Measurements from ENCODE around the gene DCP2.
A peak's percentile ranks its signal among the peaks of the same experiment; 100 is the strongest.

DCP2 gene

DNA sequence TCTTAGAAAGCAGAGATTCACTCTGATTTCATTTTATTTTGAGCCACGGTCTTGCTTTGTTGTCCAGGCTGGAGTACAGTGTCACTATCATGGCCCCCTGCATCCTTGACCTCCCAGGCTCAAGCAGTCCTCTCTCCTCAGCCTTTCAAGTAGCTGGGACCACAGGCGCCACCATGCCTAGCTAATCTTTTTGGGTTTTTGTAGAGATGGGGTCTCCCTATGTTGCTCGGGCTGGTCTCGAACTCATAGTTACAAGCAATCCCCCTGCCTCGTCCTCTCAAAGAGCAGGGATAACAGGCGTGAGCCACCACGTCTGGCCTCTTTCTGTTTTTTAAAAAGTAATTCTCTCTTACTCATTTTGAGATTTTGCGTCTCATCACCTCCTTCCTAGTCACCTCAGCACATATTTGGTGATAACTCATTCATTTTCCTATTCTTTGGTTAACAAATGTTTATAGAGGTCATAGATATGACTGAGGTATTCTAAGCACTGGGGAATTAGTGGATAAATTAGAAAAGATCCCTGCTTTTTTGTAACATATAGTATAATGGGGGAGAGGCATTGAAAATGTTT, 10.8 kb upstream of the DCP2 start:
- DNase-seq (ENCODE audit: low spot score) (no peak), FAIRE-seq (no peak)

DNA sequence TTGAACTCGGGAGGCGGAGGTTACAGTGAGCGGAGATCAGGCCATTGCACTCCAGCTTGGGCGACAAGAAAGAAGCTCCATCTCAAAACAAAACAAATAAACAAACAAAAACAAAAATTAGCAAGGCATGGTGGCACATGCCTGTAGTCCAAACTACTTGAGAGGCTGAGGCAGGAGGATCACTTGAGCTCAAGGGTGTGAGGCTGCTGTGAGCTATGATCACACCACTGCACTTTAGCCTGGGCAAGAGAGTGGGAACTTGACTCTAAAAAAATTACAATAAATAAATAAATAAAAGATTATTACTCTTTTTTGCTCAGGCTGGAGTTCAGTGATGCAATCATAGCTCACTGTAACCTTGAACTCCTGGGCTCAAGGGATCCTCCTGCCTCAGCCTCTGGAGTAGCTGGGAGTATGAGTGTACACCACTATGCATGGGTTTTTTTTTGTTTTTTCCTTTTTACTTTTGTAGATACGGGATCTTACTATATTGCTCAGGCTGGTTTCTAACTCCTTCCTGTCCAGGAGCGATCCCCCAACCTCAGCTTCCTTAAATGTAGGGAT, 9.0 kb upstream of the DCP2 start:
- FAIRE-seq (no peak), DNase-seq (ENCODE audit: low spot score) (no peak)

DNA sequence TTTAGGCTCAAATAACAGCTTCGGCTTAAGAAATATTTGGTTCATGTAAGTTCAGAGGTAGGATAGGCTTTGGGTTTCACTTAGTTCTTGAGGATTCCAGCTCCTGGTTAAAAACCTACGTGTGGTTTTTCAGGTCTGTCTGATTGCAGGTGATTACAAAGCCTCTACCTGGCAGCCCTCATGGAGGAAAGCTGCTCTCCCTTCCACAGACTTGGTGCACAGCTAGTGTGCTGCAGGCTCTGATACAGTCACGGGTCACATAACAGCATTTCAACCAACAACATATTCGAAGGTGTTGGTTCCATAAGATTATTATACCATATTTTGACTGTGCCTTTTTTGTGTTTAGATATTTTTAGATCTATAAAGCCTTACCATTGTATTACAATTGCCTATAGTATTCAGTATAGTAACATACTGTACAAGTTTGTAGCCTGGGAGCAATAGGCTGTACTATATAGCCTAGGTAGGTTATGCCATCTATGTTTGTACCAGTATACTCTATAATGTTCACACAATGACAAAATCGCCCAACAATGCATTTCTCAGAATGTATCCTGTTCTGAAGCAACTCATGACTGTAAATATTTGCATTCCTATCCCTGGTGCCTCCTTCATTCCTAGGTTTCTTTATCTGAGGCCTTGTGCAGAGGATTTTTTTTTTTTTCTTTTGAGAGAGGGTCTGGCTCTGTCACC, 8.0 kb upstream of the DCP2 start:
- FAIRE-seq: no peak
- no peak for DNase-seq (ENCODE audit: low spot score)

DNA sequence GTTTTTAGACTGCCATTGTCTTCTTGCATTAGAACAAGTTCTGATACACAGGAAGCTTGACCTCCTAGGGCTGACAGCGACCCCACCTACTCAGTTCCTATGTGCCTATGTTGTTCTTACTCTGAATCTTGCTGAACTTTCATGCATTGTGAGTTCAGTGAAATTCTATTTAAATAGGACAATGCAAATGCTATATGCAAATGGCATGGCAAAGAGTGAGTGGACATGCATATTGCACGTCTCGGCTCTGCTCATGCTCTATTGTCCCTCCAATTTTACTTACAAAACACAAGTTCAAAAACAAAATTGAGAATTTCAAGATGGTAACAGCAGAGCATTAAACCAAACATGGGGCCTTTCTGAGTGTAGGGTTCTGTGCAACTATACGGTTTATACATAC, 5.3 kb upstream of the DCP2 start:
- no peak for DNase-seq (ENCODE audit: low spot score)
- FAIRE-seq: no peak

DNA sequence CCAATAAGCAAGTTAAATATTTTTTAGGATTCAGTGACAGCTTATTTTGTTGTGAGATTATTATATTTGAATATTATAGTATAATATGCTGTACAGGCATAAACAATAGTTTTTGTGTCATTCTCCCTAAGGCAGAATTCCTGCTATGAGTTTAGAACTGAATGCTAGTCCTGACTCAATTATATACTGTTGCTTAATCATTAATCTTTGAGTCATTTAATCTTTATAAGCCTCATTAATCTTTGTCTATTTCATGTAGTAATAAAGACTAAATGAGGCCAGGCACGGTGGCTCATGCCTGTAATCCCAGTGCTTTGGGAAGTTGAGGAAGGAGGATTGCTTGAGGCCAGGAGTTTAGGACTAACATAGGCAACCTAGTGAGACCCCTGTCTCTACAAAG, 3.6 kb upstream of the DCP2 start:
- FAIRE-seq (peak; percentile 87), DNase-seq (ENCODE audit: low spot score) (peak; percentile 34)

DNA sequence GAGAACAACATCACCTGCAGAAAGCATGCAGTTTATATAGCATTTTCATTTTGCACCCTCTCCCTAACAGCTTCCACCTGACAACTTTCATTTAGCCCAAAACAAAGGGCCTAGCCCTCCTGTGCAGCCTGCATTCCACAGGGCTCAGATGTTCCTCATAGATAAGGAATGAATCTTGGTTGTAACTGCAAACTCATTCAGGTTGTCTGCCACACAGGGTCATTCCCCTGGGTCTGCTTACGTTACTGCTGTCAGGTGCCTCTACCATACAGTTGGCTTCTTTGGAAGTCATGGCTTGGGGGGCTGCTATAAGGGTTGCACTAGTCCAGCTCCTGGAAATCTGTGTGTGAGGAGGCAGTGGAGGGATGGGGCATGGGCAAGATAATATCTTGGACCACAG, 2.7 kb upstream of the DCP2 start:
- no peak for DNase-seq (ENCODE audit: low spot score)
- FAIRE-seq: no peak

DNA sequence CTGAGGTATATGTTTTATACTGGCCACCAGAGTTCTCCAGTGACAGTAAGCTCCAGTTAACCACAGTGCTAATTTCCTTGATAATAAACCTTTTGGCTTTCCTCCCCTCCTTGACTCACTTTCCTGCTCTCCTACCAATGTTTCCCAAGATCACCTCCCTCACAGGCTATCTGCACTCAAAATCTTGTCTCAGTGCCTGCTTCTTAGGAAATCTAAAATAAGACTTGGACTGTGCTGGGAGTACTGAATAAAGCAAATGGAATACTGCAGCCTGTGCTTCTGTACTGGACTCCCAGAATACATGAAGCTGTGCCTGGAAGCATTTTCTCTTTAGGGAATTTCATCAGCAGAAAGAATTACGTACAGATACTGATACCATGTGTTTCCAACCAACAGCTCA, 1.7 kb upstream of the DCP2 start:
- DNase-seq (ENCODE audit: low spot score): no peak
- no peak for FAIRE-seq

DNA sequence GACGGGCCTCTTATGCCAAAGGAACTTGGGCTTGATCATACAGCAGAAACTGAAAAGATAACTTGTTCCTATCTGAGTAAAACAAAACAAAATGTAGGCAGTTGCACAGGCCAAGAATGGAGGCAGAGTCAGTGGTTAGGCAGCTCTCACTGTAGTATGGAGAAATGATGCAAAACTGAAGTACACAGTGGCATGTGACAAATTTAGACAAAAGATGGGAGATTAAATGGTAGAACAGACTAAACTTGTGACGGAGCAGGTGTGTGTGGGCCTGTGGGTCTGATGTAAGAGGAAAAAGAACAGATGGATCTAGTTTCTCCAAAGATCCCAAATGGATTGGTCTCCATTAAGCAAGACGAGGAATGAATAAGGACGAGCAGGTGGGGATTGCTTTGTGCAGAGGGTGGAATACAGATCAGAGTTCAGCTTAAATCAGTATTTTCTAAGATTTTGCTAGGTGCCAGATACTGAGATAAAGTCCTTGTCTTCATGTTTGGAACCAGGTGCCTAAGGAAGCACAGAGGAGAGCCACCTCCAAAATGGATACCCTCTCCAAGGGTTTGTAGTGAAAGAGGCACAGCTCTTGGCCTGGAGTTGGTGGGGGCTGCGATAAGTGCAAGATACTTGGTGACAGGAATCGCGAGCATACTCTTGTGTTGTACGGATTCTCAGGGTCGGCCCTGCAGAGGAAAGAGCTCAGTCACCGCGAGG, 722 bp upstream of the DCP2 start:
- DNase-seq (ENCODE audit: low spot score) (no peak), FAIRE-seq (no peak)

DNA sequence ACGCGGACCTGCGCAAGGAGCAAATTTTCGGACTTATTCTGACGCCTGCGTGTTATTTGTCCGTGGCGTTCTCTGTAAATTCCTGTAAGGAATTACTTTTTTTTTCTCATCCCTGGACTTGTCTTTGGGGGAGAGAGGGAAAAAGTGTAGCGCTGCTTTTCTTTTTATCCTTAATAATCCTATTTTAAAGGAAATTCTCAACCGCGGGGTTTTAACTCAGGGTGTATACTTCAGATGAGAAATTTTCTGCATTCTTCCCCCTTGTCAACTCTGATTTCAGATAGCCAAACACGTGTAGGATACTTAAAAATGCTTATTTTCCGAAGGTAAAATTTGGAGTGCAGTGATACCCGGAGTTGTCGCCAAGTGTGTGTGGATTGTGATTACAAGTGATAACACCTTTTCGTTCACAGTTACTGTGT, 853 bp downstream of the DCP2 start:
- DNase-seq (ENCODE audit: low spot score): no peak
- no peak for FAIRE-seq

DNA sequence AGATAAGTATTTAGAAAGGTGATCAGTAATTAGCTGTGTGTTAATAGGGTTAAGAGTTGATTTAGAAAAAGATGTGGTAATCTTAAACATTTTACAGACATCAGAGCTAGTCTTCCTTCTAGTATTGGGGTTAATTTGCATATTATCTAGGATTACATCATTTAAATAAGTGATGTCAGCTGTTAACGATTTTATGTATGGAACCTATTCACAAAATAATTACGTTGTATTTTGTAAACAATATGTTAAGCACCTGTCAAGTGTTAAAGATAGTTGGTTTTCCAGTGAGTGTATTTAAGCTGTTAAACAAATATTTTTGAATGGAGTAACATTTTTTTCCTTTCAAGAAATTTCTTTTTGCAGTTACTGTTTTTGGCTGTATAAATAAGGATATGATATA, 2.2 kb downstream of the DCP2 start:
- no peak for FAIRE-seq

DNA sequence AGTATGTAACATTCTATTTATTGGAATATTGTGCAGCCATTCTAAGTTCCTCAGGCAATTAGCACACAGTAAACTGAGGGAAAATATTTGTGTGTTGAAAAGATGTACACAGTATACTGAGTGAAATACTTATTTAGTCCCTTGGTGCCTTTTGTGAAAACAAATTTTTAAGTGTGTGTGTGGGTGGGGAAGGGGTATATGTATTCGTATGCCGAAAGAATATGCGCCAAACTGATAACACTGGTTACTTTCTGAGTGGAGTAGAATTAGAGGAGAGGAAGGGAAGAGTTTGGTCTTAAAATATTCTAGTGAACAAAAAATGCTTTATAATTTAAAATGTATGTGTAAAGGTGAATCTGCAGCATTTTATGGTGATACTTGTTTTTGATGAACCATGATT, 3.1 kb downstream of the DCP2 start:
- FAIRE-seq (no peak), DNase-seq (ENCODE audit: low spot score) (no peak)

More for the DNA sequence above, 2.2 kb downstream of the DCP2 start:
- DNase-seq (ENCODE audit: low spot score): no peak

DNA sequence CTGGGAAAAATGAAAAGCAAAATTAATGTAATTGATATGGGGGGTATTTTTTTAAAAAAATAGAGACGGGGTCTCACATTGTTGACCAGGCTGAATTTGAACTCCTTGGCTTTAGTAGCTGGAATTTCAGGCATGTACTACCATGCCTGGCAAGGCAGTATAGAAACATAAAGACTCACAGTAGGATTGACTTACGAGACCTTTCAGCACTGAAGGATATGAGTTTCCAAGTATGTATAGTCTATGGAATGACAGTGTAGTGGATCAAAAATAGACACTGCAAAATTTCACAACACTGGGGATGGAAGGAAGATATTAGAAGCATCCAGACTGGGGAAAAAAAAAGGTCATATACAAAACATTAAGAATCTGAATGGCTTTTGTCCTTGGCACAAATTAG, 6.8 kb downstream of the DCP2 start:
- no peak for FAIRE-seq
- DNase-seq (ENCODE audit: low spot score): no peak

DNA sequence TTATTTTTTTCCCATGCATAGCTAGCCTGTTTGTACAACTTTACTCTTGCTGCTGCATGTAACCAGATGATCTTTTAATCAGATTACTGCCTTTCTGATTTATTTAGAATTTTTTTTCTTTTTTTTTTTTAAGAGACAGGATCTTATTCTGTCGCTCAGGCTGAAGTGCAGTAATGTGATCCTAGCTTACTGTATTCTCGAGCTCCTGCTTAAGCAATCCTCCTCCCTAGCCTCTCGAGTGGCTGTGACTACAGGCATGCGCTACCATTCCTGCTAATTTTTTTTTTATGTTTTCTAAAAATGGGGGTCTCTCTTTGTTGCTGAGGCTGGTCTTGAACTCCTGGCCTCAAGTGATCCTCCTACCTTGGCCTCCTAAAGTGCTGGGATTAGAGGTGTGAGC, 9.6 kb downstream of the DCP2 start:
- no peak for FAIRE-seq

DNA sequence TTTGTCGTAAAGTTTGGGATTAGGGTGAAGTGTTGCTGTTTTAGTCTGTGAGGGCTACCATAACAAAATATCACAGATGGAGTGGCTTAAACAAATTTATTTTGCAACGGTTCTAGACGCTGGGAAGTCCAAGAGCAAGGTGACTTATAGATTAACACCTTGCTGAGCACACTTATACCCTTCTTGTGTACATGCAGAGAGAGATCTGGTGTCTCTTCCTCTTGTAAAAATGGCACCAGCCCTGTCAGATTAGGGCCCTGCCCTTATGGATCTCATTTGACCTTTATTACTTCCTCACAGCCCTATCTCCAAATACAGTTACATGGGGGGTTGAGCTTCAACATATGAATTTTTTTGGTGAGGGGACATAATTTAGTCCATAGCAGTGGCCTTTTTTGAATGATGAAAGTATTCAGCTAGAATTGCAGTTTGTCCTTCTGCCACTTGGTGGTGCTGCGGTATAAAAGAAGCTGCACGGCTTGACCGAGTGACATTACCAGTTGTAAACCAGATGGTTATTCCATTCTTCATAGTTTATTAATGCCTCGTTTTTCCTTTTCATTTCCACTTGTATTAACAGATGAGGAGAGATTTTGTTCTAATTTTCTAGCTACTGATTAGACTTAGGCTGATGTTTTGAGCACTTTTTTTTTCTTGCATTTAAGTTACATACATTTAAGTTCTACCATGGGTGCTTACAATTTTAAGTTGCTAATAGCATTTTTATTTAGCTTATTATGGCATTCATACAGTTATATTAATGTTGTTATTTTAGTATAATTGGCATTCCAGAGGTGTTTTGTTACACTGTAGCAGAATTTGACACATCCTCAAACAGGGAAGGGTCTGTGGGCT, 19.4 kb downstream of the DCP2 start:
- FAIRE-seq: peak; percentile 79
- DNase-seq (ENCODE audit: low spot score): peak; percentile 43

More for the DNA sequence above, 9.6 kb downstream of the DCP2 start:
- no peak for DNase-seq (ENCODE audit: low spot score)

DNA sequence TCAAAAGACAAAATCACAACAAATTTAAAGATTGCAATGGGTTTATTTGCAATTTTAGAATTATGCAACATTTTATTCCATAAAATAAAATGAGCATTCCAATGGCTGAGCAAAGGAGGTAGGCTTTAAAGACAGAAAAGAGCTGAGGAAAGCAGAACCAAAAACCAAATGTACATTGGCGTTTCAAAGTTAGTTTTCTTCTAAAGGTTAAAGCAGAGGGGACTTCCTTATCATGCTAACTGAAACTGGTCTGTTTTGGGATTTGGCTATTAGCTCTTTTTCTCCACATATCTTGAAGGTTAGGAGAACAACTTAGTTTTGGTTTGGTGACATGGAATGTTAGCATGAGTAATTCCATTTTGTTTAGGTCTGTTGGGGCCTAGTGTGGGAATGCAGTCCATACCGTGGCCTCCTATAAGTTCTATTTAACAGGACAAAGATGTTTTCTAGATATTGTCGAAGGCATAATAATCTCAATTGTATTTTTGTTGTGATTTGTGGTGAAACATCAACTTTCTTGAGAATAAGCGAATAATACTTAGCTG, 20.3 kb downstream of the DCP2 start:
- no peak for FAIRE-seq
- DNase-seq (ENCODE audit: low spot score): no peak

DNA sequence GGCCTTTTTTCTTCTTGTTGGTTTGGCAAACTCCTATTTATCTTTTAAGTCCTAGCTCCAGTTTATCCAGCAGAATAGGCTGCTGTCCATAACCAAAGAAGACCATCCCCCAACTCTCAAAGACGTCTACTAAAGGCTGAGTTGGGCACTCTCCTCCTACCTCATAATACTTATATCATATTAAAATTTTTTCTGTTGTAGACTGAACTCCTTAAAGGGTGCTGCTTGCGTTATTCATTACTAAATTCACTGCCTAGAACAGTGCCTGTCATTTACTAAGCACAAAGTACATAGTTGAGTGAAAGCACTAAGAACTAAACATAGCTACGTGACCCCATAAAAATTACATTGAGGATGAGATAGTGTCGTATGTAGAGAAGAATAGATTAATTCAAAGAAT, 21.7 kb downstream of the DCP2 start:
- DNase-seq (ENCODE audit: low spot score): no peak
- no peak for FAIRE-seq

DNA sequence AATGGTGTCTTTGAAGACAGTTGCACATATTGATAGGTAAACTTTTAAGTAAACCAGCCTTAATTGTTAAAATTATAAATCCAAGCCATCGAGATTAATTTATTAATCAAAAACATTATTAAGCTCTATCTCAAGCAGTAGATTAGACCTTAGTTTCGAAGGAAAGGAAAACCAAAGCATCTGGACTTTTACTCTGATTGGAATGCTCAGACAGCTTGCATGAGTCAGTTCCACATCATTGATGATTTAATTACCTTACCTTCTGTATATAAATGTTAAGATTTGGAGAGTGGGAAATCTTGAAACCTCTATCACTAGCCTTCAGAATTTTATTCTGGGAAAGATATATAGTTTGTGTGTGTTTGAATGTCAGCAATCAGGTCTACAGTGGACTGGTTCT, 23.9 kb downstream of the DCP2 start:
- DNase-seq (ENCODE audit: low spot score): no peak
- FAIRE-seq: no peak

DNA sequence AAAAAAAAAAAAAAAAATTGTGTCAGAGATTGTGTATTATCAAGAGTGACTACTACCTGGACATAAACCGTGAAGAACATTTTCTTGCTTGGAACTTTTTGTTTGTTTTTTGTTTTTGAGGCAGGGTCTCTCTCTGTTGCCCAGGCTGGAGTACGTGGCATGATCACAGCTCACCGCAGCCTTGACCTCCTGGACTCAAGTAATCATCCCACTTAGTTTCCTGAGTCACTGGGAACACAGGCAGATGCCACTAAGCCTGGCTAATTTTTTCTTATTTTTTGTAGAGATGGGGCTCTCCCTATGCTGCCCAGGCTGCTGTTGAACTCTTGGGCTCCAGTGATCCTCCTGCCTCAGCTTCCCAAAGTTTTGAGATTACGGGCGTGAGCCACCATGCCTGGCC, 25.8 kb downstream of the DCP2 start:
- DNase-seq (ENCODE audit: low spot score) (no peak), FAIRE-seq (no peak)

DNA sequence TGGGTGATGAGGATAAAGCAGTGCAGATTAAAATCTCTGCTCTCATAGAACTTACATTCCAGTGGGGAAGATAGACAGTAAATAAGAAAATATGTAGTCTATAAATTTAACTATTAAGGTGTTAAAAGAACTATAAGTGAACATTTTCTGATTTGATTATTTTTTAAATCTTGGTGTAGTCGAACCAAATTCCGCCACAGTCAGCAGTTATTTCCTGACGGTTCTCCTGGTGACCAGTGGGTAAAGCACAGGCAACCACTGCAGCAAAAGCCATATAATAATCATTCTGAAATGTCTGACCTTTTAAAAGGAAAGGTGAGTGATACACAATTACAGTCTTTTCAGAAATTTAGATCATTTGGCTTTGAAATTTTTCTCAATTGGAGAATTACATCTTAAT, 27.2 kb downstream of the DCP2 start:
- DNase-seq (ENCODE audit: low spot score) (no peak), FAIRE-seq (no peak)

DNA sequence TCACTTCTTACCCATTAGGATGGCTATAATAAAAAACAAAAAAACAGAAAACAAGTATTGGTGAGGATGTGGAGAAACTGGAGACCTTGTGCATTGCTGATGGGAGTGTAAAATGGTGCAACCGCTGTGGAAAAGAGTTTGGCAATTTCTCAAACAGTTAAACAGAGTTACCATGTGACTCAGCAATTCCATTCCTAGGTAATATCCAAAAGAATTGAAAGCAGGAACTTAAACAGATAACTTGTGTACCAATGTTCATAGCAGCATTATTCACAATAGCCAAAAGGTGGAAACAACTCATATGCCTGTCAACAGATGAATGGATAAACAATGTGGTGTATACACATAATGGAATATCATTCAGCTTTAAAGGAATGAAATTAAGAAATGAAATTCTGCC, 28.9 kb downstream of the DCP2 start:
- DNase-seq (ENCODE audit: low spot score): no peak
- no peak for FAIRE-seq

DNA sequence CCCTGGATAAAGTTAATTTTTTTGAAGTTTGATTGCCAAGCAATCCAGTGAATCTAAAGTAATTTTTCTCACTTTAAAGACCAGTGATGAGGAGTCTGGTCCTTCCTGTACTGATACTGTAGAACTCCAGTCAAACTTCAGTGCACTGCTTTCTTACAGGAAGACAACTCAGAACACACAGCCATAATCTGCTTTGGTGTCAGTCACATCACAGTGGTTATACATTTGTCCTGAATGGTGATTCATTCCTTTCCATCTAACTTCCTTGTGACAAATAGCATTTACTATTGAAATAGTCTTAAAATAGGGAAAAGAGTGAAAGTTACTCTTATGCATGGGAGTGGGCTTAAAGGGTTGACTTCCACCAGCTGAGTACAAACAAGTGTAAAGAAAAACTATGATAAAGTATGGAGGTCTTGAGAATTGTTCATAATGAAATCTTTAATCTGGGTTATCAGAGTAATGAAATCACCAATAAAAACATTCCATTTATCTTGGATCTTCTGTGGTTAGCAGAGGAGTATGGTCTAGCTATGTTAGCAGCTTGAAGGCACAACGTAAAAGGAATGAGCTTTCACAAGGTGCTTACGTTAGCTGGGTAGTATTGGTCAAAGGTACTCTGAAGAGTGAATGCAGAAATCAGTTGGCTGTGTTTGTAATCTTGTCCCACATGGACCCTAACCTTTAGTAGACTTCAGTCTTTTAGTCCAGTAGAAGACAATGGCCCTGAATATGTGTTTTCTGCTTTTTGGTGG, 41.5 kb downstream of the DCP2 start:
- peak; percentile 66 for DNase-seq (ENCODE audit: low spot score)
- FAIRE-seq: peak; percentile 30

Measured in RCC 7860 (cell line).